GM23338 (cell line): ENCODE measurements around the gene EDA. TPM values are rescaled to one million over a fixed set of nuclear protein-coding genes. Genes with fewer than 3 reads are reported as not detected.

ENCODE experiments used
- ATAC-seq: fragments of 200-7000 bp; cut with Tn5 transposase; 3 replicates; pipeline ENCODE4 v1.9.1; 2020
- DNase-seq: peaks from one replicate; pipeline ENCODE4 v3.0.0-alpha.2; 2015; ENCODE audit warnings: low spot score
- H2AFZ ChIP-seq: fragments of 200-600 bp; sonication (generic); 2 replicates; pipeline ENCODE4 v1.8.0; 2016; ENCODE audit warnings: antibody characterized with exemption, mild to moderate bottlenecking, moderate library complexity
- H3F3A ChIP-seq: fragments of 200-600 bp; sonication (generic); replicated peaks from 2 replicates; pipeline ENCODE4 v1.8.0; 2017; ENCODE audit warnings: antibody characterized with exemption, mixed run types, low read depth
- H3K27ac ChIP-seq: fragments of 200-600 bp; sonication (generic); 2 replicates; pipeline ENCODE4 v1.6.1; 2016; ENCODE audit warnings: low read depth
- H3K27me3 ChIP-seq: fragments of 200-600 bp; sonication (generic); 2 replicates; pipeline ENCODE4 v1.8.0; 2016; ENCODE audit warnings: mild to moderate bottlenecking, mixed run types, moderate library complexity; ENCODE audit not compliant: insufficient read depth
- H3K36me3 ChIP-seq: fragments of 200-600 bp; sonication (generic); 2 replicates; pipeline ENCODE4 v1.8.0; 2016; ENCODE audit warnings: mild to moderate bottlenecking; ENCODE audit not compliant: insufficient read depth
- H3K4me1 ChIP-seq: fragments of 200-600 bp; sonication (generic); 2 replicates; pipeline ENCODE4 v1.8.0; 2016; ENCODE audit warnings: mild to moderate bottlenecking, moderate library complexity; ENCODE audit not compliant: insufficient read depth
- H3K4me2 ChIP-seq: fragments of 200-600 bp; sonication (generic); 2 replicates; pipeline ENCODE4 v1.7.1; 2017; ENCODE audit warnings: mixed run types
- H3K4me3 ChIP-seq: fragments of 200-600 bp; sonication (generic); 2 replicates; pipeline ENCODE4 v1.6.1; 2016; ENCODE audit warnings: mixed run types
- H3K79me2 ChIP-seq: fragments of 200-600 bp; sonication (generic); replicated peaks from 2 replicates; pipeline ENCODE4 v1.8.0; 2017; ENCODE audit warnings: mild to moderate bottlenecking; ENCODE audit not compliant: insufficient read depth
- H3K9me2 ChIP-seq: fragments of 200-600 bp; sonication (generic); 2 replicates; pipeline ENCODE4 v1.8.0; 2017; ENCODE audit not compliant: insufficient read depth
- H4K20me1 ChIP-seq: fragments of 200-600 bp; sonication (generic); replicated peaks from 2 replicates; pipeline ENCODE4 v1.8.0; 2017; ENCODE audit warnings: mild to moderate bottlenecking; ENCODE audit not compliant: insufficient read depth
- H3K27ac Mint-ChIP-seq: 2 replicates; pipeline ENCODE4 v1.8.0; 2020; ENCODE audit warnings: inconsistent platforms, mild to moderate bottlenecking, moderate library complexity, mixed read lengths
- H3K27me3 Mint-ChIP-seq: 3 replicates; pipeline ENCODE4 v1.8.0; 2022; ENCODE audit warnings: low read depth, mild to moderate bottlenecking, moderate library complexity, mixed read lengths, inconsistent platforms; ENCODE audit not compliant: insufficient read depth, poor library complexity
- H3K36me3 Mint-ChIP-seq: 3 replicates; pipeline ENCODE4 v1.8.0; 2021; ENCODE audit warnings: low read depth, mild to moderate bottlenecking, inconsistent platforms, moderate library complexity, mixed read lengths
- H3K4me1 Mint-ChIP-seq: 3 replicates; pipeline ENCODE4 v1.8.0; 2020; ENCODE audit warnings: mild to moderate bottlenecking, inconsistent platforms, mixed read lengths
- H3K4me3 Mint-ChIP-seq: 3 replicates; pipeline ENCODE4 v1.8.0; 2021; ENCODE audit warnings: moderate library complexity, mild to moderate bottlenecking, inconsistent platforms, mixed read lengths
- H3K9me3 Mint-ChIP-seq: 3 replicates; pipeline ENCODE4 v1.8.0; 2020; ENCODE audit warnings: moderate library complexity, mild to moderate bottlenecking, inconsistent platforms, mixed read lengths
- CREB1 ChIP-seq: fragments of 250-450 bp; sonication (Bioruptor Pico); IDR thresholded peaks from 2 replicates; pipeline ENCODE4 v1.5.0; 2020; ENCODE audit warnings: low read depth, mild to moderate bottlenecking, moderate library complexity
- EZH2 ChIP-seq: fragments of 200-600 bp; sonication (generic); IDR thresholded peaks from one replicate; pipeline ENCODE4 v1.8.0; 2017; ENCODE audit warnings: antibody characterized with exemption, mild to moderate bottlenecking, low read depth; ENCODE audit not compliant: unreplicated experiment
- EZH2phosphoT487 ChIP-seq: fragments of 200-600 bp; sonication (generic); IDR thresholded peaks from one replicate; pipeline ENCODE4 v1.8.1; 2018; ENCODE audit warnings: antibody characterized with exemption; ENCODE audit not compliant: unreplicated experiment
- JUNB ChIP-seq: IDR thresholded peaks from one replicate; pipeline ENCODE4 v1.6.1; 2016; ENCODE audit warnings: antibody characterized with exemption; ENCODE audit not compliant: unreplicated experiment
- NANOG ChIP-seq: IDR thresholded peaks from 2 replicates; pipeline ENCODE4 v1.6.1; 2016; ENCODE audit warnings: antibody characterized with exemption, borderline replicate concordance
- POLR2AphosphoS5 ChIP-seq: IDR thresholded peaks from 2 replicates; pipeline ENCODE4 v1.6.1; 2016; ENCODE audit warnings: antibody characterized with exemption, low read depth
- STAT1 ChIP-seq: IDR thresholded peaks from one replicate; pipeline ENCODE4 v1.6.1; 2016; ENCODE audit warnings: antibody characterized with exemption; ENCODE audit not compliant: unreplicated experiment
- ZNF114 ChIP-seq: fragments of 250-450 bp; sonication (Bioruptor Pico); IDR thresholded peaks from 2 replicates; pipeline ENCODE4 v1.5.0; 2020; ENCODE audit warnings: mild to moderate bottlenecking, moderate library complexity
- polyA plus RNA-seq: library from polyadenylated mRNA; unstranded; fragments of >200 nt; fragmentation: Nextera tagmentation; extraction: Ambion mirVana; gene quantifications from 2 replicates; pipeline ENCODE4 v1.2.1, GENCODE V29; 2016
- total RNA-seq: library from RNA; depleted of rRNA; stranded (reverse); fragments of >200 nt; shearing (Covaris generic); gene quantifications from 2 replicates; pipeline ENCODE4 v1.2.3, GENCODE V29; 2014
- TF ChIP-seq, protein P1 (sequence below): IDR thresholded peaks from 2 replicates; pipeline ENCODE4 v1.6.1; 2016; ENCODE audit warnings: antibody characterized with exemption
- TF ChIP-seq, protein P2 (sequence below), 2 experiments: fragments of 200-600 bp in 1 of 2; sonication (generic) in 1 of 2; conservative IDR thresholded peaks; 2 replicates each; pipeline versions ENCODE4 v1.5.1 to v1.6.1; 2016 to 2017; ENCODE audit warnings: antibody characterized with exemption in 2 of 2, low read depth in 2 of 2, mild to moderate bottlenecking in 2 of 2, moderate library complexity in 1 of 2
- TF ChIP-seq, protein P3 (sequence below): fragments of 250-450 bp; sonication (Bioruptor Pico); IDR thresholded peaks from 2 replicates; pipeline ENCODE4 v1.5.0; 2020; ENCODE audit warnings: mild to moderate bottlenecking, moderate library complexity
- TF ChIP-seq, protein P4 (sequence below): IDR thresholded peaks from one replicate; pipeline ENCODE4 v1.6.1; 2018; ENCODE audit warnings: antibody characterized with exemption; ENCODE audit not compliant: unreplicated experiment

Gene EDA
- total and polyA plus RNA-seq, 2 experiments from 2014 or later = 6.6 to 19.6 TPM

DNA sequence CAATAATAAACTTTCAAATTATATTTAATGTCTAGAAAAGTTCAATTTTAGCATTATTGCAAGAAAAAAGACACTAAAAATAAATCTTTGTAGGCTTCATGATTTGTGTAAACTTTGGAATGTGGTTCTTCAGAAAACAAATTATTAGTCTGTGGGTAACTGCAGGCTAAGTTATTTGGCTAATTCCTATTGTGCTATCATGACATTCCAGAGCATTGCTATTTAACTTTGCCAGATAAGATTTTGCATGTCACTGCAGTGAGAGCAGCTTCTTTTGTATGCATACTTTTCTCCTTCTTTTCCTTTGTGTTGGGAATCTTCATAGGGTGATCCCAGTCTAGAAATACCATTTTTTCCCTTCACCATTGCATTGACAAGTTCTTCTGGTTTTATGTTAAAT, 303.8 kb downstream of the EDA start (continued):
- TF ChIP-seq, protein P1, sequence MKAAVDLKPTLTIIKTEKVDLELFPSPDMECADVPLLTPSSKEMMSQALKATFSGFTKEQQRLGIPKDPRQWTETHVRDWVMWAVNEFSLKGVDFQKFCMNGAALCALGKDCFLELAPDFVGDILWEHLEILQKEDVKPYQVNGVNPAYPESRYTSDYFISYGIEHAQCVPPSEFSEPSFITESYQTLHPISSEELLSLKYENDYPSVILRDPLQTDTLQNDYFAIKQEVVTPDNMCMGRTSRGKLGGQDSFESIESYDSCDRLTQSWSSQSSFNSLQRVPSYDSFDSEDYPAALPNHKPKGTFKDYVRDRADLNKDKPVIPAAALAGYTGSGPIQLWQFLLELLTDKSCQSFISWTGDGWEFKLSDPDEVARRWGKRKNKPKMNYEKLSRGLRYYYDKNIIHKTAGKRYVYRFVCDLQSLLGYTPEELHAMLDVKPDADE = no peak

DNA sequence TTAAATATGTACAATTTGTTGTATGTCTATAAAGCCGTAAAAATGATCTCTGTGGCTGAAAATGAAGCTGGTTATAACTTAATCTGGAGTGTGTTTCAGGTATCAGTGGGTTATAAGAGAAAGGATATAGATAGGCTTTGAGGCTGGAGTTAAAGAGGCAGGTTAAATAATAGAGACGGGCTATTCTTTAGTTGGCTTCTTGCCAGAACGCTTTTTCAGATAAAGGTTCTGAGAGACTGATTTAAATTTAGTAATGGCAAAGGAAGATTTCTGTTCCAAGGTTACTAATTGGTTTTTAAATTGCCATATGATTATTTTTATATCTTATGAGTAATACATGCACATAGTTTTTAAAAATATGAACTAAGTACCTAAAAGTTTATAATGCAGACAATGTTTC, 316.4 kb downstream of the EDA start:
- no peaks in the 10 kb centered on the region; the same call in 2 of the 3 replicates for H3K36me3 Mint-ChIP-seq
- no peak for ATAC-seq
- H4K20me1 ChIP-seq = no peaks in the 10 kb centered on the region
- TF ChIP-seq EZH2 (no peak), POLR2AphosphoS5 (no peak), CREB1 (CRISPR knock-in tag) (no peak), ZNF114 (CRISPR knock-in tag) (no peak), STAT1 (no peak), EZH2phosphoT487 (no peak), JUNB (no peak), NANOG (no peak)
- TF ChIP-seq, protein P2, sequence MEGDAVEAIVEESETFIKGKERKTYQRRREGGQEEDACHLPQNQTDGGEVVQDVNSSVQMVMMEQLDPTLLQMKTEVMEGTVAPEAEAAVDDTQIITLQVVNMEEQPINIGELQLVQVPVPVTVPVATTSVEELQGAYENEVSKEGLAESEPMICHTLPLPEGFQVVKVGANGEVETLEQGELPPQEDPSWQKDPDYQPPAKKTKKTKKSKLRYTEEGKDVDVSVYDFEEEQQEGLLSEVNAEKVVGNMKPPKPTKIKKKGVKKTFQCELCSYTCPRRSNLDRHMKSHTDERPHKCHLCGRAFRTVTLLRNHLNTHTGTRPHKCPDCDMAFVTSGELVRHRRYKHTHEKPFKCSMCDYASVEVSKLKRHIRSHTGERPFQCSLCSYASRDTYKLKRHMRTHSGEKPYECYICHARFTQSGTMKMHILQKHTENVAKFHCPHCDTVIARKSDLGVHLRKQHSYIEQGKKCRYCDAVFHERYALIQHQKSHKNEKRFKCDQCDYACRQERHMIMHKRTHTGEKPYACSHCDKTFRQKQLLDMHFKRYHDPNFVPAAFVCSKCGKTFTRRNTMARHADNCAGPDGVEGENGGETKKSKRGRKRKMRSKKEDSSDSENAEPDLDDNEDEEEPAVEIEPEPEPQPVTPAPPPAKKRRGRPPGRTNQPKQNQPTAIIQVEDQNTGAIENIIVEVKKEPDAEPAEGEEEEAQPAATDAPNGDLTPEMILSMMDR (conservative IDR thresholded peaks at IDR 0.05; ENCODE audit: low read depth in 2 of 2) = no peak
- TF ChIP-seq, protein P1 = no peak
- TF ChIP-seq, protein P3, sequence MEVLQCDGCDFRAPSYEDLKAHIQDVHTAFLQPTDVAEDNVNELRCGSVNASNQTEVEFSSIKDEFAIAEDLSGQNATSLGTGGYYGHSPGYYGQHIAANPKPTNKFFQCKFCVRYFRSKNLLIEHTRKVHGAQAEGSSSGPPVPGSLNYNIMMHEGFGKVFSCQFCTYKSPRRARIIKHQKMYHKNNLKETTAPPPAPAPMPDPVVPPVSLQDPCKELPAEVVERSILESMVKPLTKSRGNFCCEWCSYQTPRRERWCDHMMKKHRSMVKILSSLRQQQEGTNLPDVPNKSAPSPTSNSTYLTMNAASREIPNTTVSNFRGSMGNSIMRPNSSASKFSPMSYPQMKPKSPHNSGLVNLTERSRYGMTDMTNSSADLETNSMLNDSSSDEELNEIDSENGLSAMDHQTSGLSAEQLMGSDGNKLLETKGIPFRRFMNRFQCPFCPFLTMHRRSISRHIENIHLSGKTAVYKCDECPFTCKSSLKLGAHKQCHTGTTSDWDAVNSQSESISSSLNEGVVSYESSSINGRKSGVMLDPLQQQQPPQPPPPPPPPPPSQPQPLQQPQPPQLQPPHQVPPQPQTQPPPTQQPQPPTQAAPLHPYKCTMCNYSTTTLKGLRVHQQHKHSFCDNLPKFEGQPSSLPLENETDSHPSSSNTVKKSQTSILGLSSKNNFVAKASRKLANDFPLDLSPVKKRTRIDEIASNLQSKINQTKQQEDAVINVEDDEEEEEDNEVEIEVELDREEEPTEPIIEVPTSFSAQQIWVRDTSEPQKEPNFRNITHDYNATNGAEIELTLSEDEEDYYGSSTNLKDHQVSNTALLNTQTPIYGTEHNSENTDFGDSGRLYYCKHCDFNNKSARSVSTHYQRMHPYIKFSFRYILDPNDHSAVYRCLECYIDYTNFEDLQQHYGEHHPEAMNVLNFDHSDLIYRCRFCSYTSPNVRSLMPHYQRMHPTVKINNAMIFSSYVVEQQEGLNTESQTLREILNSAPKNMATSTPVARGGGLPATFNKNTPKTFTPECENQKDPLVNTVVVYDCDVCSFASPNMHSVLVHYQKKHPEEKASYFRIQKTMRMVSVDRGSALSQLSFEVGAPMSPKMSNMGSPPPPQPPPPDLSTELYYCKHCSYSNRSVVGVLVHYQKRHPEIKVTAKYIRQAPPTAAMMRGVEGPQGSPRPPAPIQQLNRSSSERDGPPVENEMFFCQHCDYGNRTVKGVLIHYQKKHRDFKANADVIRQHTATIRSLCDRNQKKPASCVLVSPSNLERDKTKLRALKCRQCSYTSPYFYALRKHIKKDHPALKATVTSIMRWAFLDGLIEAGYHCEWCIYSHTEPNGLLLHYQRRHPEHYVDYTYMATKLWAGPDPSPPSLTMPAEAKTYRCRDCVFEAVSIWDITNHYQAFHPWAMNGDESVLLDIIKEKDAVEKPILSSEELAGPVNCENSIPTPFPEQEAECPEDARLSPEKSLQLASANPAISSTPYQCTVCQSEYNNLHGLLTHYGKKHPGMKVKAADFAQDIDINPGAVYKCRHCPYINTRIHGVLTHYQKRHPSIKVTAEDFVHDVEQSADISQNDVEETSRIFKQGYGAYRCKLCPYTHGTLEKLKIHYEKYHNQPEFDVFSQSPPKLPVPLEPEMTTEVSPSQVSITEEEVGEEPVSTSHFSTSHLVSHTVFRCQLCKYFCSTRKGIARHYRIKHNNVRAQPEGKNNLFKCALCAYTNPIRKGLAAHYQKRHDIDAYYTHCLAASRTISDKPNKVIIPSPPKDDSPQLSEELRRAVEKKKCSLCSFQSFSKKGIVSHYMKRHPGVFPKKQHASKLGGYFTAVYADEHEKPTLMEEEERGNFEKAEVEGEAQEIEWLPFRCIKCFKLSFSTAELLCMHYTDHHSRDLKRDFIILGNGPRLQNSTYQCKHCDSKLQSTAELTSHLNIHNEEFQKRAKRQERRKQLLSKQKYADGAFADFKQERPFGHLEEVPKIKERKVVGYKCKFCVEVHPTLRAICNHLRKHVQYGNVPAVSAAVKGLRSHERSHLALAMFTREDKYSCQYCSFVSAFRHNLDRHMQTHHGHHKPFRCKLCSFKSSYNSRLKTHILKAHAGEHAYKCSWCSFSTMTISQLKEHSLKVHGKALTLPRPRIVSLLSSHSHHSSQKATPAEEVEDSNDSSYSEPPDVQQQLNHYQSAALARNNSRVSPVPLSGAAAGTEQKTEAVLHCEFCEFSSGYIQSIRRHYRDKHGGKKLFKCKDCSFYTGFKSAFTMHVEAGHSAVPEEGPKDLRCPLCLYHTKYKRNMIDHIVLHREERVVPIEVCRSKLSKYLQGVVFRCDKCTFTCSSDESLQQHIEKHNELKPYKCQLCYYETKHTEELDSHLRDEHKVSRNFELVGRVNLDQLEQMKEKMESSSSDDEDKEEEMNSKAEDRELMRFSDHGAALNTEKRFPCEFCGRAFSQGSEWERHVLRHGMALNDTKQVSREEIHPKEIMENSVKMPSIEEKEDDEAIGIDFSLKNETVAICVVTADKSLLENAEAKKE (CRISPR knock-in tag) = no peak
- TF ChIP-seq, protein P4, sequence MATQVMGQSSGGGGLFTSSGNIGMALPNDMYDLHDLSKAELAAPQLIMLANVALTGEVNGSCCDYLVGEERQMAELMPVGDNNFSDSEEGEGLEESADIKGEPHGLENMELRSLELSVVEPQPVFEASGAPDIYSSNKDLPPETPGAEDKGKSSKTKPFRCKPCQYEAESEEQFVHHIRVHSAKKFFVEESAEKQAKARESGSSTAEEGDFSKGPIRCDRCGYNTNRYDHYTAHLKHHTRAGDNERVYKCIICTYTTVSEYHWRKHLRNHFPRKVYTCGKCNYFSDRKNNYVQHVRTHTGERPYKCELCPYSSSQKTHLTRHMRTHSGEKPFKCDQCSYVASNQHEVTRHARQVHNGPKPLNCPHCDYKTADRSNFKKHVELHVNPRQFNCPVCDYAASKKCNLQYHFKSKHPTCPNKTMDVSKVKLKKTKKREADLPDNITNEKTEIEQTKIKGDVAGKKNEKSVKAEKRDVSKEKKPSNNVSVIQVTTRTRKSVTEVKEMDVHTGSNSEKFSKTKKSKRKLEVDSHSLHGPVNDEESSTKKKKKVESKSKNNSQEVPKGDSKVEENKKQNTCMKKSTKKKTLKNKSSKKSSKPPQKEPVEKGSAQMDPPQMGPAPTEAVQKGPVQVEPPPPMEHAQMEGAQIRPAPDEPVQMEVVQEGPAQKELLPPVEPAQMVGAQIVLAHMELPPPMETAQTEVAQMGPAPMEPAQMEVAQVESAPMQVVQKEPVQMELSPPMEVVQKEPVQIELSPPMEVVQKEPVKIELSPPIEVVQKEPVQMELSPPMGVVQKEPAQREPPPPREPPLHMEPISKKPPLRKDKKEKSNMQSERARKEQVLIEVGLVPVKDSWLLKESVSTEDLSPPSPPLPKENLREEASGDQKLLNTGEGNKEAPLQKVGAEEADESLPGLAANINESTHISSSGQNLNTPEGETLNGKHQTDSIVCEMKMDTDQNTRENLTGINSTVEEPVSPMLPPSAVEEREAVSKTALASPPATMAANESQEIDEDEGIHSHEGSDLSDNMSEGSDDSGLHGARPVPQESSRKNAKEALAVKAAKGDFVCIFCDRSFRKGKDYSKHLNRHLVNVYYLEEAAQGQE = no peak

More for the DNA sequence above, 316.4 kb downstream of the EDA start:
- Histone ChIP-seq H2AFZ (no peak overlapping the region), H3K27ac (no peak overlapping the region), H3K4me1 (no peaks in the 10 kb centered on the region), H3K4me3 (no peak overlapping the region), H3K36me3 (no peaks in the 10 kb centered on the region), H3K27me3 (no peaks in the 10 kb centered on the region), H3K9me2 (no peaks in the 10 kb centered on the region), H3K79me2 (no peaks in the 10 kb centered on the region), H3F3A (no peaks in the 10 kb centered on the region), H3K4me2 (no peak overlapping the region)
- Mint-ChIP-seq H3K27me3 (no peaks in the 10 kb centered on the region), H3K4me1 (no peaks in the 10 kb centered on the region), H3K9me3 (no peaks in the 10 kb centered on the region), H3K27ac (no peak overlapping the region), H3K4me3 (no peak overlapping the region)
- DNase-seq = no peak
